Midbrain (tissue), 1 donor: ENCODE data around the gene DENND1A.

Experiments
- DNase-seq: peaks from one replicate; lab custom pipeline; 2025; lab: John Stamatoyannopoulos, UW

The DENND1A gene

DNA sequence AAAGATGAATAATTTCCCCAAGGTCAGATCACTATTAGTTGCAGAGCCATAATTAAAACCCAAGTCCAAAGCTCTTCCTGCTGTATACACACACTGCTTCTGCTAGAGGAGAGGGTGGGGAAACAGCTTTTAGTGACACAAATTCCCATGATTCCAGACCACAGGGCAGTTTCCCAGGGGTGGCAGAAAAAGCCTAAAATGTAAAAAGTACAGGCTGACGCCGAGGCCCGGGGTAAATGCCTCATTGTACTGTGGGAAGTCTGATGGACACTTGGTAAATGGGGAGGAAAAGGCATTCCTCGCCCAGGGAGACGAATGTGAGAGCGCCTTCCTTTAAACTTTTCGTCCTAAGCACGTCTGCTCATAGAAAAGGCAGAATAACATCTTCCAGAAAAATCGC lies 65.7 kb downstream of the DENND1A start:
- DNase-seq = no peak

DNA sequence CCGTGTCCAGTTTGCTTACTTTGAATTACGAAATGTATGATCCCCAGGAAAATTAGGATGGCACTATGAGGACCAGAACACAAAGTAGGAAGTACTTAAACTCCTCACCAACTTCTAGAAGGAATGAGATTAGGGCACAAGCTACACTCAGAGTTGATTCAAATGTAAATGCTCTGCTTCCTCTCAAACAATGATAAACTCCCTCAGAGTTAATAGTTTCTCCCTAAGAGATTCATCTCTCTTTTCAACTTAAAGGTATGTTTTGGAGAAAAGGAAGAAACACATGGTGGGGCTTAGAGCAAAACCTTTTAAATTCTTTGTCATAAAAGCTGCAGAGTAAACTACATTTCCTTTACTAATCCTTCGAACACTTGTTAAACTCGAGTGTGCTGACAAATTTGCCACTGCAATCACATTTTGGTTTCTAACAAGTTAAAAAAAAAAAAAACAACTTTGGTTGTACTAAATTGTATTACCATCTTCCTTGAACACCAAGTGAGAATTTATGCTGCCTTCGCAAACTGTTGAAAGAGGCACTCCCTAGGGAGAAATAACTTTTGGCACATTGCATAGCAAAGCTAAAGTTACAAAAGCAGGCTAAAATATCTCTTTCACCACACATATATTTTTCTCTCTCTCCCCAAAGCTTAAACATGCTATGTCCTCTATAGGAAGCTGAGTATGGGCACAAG lies 66.6 kb downstream of the DENND1A start:
- no peak for DNase-seq

DNA sequence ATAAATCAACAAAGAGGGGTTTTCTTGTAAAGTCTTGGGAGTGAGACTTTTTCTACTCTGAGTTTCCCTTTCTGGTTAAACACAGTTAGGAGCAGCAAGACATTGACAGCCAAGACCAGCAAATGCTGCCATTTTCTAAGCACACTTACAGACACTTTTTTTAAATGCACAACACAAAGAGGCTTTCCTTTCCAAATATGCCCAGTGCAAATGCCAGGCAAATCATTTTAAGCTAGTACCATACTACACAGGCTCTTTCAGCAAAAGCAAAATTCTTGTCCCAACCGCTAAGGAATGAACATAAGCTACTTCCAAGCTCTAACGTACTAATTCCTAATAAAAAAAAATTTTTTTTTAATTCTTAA lies 68.2 kb downstream of the DENND1A start:
- no peak for DNase-seq

DNA sequence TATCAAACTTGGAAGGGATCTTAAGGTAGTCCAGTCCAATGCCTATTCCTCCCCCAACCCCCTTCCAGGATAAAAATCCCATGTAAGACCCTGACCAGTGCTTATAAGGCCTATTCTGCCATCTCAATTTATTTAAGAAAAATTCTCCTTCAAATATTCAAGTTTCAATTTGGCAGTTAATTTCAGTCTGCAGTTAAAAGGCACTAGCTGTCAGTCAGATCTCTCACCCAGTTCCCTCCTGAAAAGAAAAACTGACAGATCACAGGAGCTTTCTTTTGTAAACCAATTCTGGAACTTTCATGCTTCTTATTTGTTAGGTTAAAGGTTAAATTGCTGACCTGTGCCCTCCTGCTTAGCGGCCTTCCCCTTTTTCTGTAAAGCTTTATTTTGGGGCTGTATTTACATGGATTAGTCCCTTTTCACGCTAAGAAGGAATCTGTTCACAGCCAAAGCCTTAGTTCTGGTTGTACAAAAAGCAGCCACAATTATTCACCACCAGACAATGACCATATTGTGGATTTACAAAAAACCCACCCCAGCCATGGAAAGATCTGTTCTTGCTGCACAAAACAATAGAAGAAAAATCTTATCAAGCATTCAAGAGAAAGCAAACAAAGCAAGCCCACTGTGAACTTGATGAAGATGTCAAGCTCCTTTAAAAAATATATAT lies 68.7 kb downstream of the DENND1A start:
- peak; percentile 14 for DNase-seq

DNA sequence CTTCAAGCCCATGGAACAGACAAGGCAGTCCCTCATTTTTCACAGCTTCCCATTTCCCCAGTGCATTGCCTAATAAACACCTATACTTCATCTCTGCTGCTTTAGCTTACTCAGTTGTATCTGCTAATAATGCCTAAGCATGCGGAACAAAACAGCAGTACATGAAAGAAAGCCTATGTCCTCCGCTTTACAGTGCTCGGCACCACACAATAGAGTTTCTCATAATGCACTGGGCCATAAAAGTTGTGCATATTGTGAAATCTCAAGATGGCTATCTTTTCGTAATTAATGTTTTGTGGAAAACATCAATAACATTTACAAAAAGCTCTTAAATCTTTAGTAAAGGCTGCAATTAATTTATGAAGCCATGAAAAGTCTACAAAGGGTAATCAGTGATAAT lies 69.3 kb downstream of the DENND1A start:
- DNase-seq = no peak

DNA sequence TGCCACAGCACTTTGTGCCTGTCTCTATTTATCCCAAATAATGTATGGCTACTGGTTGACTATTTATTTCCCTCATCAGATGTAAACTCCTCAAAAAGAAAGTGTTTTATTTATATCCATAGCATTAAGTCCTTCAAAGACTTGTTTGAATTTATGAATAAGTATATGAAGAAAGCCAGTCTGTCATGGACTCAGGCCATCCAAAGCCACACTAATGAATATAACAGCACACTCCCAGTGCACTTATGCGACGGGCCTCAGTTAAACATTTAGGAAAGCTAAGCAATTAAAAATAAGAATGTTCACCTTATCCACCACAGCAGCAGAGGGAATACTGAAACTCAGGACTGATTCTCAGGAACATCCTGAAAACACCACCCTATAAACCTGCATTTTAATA lies 77.5 kb downstream of the DENND1A start:
- no peak for DNase-seq

DNA sequence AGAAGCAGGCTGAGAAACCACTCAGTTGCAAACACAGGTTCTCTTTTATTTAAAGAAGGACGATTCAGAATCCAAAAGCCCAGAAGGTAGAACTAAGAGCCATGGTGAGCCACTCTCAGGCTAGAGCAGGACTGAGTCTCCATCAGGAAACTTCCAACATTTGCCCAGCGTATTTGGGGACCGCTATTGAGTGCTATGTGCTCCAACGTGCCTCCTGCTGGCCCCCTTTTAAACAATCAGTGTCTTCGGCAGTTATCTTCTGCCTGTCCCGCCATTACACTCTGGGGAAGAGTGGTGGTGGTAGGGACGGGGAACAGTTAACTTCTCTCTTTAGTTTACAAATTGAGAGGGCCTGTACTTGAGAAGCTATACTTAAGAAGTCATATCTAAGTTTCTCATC lies 78.1 kb downstream of the DENND1A start:
- no peak for DNase-seq

DNA sequence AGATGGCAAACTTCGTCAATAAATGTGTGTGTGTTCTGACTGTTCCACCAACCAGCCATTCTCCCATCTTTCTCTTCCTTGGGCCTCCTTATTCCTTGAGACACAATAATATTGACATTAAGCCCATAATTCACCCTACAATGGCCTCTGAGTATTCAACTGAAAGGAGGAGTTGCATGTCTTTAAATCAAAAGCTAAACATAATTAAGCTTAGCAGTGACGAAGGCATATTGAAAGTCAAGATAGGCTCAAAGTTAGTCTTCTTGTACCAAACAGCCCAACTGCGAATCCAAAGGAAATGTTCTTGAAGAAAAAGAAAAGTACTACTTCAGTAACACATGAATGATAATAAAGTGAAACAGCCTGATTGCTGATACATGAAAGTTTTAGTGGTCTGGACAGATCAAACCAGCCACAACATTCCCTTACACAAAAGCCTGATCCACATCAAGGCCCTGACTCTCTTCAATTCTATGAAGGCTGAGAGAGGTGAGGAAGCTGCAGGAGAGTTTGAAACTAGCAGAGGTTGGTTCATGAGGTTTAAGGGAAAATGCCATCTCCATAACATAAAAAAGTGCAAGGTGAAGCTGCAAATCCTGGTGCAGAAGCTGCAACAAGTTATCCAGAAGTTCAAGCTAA lies 81.4 kb downstream of the DENND1A start:
- DNase-seq = no peak

DNA sequence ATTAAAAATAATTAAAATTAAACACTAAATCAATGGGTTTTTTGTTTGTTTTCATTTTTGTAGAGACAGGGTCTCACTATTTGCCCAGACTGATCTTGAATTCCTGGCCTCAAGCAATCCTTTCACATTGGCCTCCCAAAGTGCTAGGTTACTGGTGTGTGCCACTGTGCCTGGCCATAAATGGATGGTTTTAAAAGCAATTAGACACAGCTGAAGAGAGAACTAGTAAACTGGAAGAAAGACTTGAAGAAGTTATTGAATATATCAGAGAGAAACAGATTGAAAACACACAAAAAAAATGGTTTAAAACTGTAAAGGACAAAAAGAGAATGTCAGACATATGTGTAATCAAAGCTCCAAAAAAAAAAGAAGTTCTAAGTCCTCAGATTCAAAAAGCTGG lies 83.0 kb downstream of the DENND1A start:
- no peak for DNase-seq

DNA sequence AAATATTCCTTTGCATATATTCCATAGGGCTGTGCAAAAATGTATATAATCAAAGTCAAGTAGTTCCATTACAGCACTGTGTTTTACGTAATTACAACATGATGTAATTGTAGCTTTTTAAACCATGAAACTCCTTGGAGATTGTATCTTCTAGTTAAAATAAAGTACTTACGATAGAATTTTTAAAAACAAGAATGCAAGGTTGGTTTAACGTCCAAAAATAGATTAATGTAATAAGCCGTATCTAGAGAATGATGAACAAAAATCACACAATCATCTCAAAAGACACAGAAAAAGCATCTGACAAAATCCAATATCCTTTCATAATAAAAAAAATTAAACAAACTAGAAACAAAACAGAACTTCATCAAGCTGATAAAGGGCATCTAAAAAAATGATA lies 86.2 kb downstream of the DENND1A start:
- no peak for DNase-seq

DNA sequence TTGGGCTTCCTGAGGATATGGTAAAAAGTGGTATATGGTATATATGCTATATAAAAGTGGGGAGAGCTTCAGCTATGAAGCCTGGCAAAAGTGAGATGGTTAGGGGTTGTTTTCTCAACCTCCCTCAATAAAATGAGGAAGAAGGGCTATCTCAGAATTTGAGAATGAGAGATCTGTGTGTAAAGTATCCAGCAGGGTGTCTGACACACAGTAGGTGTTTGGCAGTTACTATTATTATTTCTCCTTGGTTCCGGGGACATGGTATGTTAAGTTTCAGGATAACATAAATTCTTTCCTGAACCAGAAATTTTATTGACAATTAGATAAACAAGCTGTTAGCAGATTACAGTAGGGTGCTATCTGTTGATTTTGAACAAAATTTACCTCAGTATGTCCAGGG lies 94.1 kb downstream of the DENND1A start:
- no peak for DNase-seq

DNA sequence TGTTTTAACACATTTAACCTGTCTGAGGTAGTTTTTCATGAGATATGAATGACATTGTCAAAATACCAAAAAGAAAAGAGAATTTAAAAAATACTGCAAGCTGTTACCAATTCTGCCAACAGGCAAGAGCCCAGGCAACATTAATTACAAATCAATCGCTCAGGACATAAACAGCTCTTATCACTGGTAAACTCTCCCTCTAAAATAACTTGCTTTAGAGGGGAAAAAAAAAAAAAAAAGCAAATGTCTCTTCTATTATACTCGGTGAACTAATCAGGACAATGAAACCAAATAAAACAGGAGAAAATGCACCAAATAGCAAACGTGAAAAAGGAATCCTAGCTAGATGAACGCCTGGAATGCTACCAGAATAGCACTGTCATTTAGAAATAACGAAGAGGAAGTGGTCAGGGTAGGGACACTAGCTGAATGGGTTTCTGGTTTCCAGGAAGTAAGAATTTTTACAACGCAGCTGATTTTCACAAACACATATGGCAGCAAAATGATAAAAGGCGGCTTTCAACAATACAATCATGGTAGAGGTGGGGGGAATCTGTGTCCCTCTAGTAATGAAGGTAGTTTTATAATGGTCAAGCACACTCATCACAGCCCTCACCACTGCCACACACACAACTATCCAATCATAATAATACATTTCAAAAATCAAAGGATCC lies 94.9 kb downstream of the DENND1A start:
- peak; percentile 32 for DNase-seq

DNA sequence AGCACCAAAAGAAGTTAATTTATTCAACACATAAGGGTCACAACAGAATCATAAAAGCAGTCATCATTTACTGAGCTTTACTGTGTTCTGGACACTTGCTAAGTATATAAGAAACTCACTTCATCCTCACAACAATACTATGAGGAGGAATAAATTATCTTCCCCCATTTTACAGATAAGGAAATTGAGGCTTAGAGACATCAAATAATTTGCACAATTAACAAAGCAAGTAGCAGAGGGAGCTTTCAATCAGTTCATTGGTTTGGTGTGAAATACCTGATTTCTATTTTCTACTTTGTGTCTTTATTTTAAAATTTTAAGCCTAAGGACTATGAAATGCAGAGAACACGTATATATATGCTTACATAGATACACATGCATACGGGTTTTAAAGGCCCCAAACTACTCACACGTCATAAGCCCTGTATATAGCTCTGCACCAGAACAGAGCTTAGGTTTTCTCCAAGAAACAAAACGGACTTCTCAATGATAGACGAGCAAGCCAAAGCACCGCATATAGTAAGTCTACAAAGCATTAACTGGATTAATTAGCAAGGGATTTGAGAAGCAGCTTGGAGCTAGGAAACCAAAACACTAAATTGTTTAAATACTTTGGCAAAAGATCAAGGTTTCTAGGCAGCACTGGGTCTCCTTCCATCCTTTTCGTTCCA lies 95.6 kb downstream of the DENND1A start:
- no peak for DNase-seq

DNA sequence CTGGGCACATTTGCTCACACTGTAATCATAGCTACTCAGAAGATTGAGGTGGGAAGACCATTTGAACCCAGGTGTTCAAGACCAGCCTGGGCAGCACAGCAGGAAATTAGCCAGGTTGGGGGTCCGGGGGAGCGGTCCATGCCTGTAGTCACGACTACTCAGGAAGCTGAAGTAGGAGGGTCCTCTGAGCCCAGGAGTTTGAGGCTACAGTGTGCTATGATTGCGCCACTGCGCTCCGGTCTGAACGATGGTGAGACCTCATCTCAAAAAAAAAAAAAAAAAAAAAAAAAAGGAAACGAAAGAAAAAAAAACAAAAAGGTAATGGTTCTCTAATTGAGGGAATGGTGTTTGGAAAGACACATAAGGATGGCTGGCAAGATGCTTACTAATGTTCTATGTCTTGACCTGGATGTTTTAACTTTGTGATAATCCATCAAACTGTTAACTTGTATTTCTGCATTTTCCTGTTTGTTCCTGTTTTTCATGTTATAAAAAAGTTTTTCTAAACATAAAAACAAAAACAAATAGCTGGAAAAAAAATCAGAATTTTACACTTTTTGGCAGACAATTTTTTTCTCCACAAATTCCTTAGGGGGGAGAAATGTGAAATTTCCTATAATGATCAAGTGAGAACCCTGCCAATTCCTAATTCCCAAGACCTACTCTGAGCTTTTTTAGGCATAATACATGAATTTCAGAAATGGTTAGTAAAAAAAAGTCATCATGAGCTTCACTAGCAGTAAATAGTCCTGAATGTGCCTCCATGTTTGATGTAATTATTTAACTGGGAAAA lies 96.9 kb downstream of the DENND1A start:
- no peak for DNase-seq

DNA sequence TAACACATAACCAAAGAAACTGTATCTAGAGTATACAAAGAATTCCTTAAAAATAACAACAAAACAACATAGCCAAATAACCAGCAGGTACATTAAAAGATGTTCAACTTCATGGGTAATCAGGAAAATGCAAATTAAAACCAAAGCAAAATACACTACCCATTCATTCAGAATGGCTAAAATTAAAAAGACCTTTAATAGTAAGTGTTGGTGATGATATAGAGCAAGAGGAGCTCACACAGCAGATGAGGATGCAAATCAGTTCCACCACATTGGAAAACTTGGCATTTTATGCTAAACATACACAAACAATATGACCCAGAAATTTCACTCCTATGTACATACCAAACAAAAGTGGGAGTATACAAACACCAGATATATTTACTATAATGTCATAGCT lies 97.8 kb downstream of the DENND1A start:
- DNase-seq = no peak

DNA sequence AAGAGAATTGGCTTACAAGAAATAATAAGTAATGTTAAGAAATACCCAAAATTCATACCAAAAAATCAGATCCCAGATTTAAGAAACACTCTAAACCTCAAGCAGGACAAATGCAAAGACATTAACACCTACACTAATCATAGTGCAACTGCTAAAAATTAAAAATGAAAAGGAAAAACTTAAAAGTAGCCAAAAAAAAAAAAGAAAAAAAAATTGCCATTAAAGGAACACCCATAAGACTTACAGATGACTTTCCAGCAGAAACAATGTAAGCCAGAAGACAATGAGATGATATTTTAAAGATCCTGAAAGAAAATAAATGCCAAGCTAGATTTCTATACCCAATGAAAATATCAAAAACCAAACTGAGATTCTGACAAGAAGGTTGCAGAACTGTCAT lies 101.5 kb downstream of the DENND1A start:
- DNase-seq = no peak

DNA sequence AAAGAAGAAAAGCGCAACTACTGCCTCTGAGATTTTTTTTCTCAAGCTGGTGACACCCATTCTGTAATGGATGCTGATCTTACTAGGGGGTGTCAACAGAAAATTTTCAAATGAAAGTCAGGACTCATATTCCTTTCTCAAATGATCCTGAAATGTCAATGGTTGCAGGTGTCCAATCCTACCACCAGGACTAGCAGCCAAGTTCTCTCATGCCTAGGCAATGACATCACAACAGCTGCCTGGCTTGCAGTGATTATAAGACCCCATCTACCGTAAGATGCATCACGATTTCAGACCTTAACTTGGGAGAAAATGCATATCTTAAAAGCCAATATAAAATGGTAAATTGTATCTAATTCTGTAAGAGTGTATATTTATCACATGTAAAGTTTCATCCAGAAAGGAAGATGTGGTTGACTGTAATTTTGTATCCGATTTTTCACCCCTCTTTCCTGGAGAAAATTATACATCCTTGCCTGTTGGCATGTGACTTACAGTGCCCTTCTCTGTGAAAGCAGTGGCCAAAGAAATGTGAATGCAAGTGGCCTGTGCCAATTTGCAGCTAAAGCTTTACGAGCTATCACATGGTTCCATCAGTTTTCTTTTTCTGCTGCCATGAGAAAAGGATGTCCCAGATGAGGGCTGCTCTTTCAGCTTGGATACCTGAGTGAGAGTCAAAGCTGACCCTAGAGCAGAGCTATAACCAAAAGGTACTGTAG lies 104.4 kb downstream of the DENND1A start:
- no peak for DNase-seq

DNA sequence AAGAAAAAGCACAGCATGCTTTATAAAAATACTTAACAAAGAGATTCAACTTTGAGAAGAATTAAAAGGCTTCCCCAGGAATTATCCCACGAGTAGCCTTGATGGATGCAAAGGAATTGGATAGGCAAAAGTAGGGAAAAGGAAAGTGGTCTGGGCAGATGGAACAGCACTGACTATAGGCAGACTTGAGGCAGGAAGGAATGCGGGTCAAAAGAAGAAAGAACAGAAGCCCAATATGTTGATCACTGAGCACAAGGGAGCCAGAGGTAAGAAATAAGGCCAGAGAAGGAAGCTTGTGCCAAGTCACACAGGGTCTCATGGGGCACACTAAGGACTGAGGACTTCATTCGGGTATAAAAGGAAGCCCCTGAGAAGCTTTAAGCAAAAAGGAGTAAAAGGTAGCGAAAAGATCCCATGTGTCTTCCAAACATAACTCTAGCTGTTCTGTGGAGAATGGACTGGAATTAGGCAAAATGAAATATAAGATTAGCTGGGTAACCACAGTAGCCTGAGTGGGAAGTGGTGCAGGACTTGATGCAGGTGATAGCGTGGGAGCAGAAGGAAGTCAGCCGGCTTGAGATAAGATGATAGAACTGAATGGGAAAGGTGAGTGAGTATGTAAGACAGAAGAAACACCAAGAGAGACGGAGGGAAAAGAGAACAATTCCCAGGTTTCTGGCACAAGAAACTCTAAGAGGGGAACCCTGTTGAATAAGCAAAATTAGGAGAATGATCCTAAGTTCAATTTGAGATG lies 106.6 kb downstream of the DENND1A start:
- DNase-seq = no peak

DNA sequence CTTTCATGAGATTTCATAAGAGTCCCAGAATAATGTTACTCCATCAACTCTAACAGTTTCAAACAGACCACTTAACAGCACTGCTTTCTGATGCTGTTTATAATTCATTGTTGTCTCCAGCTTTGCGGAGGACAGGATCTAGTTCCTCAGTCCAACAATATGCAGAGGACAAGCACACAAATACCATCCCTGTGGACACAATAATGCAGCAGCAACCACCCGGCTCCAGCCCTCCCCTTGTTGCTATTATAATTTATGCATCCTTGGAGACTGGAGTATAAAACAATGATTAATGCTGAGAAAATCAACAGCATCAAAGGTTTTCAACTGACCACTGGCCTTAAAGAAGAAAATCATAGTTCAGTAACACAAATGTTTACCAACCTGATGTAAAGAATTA lies 108.3 kb downstream of the DENND1A start:
- DNase-seq = no peak

DNA sequence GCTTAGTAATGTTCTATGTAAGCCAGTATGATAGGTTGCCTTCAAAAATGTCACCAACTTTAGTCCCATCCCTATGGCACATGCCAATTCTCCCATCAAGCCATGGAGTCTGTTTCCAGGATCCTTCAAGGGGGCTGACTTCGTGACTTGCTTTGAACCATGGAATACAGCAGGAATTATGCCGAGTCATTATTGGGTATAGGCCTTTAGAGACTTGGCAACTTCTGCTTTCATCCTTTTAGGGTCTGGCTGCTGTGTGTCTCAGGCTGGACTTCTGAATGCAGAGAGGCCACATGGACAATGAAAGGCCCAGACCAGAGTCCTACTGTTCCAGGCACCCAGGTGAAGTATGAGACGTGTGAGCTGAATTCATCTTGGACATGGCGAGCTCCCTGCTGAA lies 109.8 kb downstream of the DENND1A start:
- no peak for DNase-seq
